ENCODE results near the gene NBEA.

NBEA gene

DNA sequence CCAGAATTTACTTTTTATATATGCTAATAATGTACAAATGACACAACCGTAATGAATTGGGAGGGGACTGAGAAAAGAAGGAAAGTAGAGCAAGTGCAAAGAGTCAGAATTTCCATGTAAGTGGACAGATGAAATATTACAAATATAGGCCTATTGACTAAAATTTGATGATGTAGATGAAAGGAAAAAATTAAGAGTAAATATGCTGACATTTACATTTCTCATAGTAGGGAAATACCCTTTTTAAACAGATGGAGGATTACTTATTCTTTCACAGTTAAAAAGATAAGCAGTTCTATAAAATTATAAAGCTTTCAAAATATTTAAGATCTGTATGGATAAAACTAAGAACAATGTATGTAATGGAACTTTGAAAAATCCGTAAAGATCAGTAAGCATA lies 185.4 kb downstream of the NBEA start:
- TF ChIP-seq TCF12 (IDR thresholded peaks at IDR 0.05; ENCODE audit: low read depth) (no peak), NFIC (IDR thresholded peaks at IDR 0.05) (no peak), TAF1 (IDR thresholded peaks at IDR 0.05; ENCODE audit: low read depth) (no peak), TEAD4 (IDR thresholded peaks at IDR 0.05) (no peak), CEBPB (IDR thresholded peaks at IDR 0.05) (no peak), YY1 (IDR thresholded peaks at IDR 0.05; ENCODE audit: low read depth) (no peak), FOXM1 (IDR thresholded peaks at IDR 0.05; ENCODE audit: borderline replicate concordance, low read depth) (no peak), CREB1 (IDR thresholded peaks at IDR 0.05; ENCODE audit: low read depth) (no peak), EGR1 (IDR thresholded peaks at IDR 0.05) (no peak), ZBTB7A (IDR thresholded peaks at IDR 0.05; ENCODE audit: low read depth) (no peak), EP300 (IDR thresholded peaks at IDR 0.05; ENCODE audit: borderline replicate concordance) (no peak), RAD21 (IDR thresholded peaks at IDR 0.05; ENCODE audit: low read depth) (no peak)
- TF ChIP-seq, protein P1, sequence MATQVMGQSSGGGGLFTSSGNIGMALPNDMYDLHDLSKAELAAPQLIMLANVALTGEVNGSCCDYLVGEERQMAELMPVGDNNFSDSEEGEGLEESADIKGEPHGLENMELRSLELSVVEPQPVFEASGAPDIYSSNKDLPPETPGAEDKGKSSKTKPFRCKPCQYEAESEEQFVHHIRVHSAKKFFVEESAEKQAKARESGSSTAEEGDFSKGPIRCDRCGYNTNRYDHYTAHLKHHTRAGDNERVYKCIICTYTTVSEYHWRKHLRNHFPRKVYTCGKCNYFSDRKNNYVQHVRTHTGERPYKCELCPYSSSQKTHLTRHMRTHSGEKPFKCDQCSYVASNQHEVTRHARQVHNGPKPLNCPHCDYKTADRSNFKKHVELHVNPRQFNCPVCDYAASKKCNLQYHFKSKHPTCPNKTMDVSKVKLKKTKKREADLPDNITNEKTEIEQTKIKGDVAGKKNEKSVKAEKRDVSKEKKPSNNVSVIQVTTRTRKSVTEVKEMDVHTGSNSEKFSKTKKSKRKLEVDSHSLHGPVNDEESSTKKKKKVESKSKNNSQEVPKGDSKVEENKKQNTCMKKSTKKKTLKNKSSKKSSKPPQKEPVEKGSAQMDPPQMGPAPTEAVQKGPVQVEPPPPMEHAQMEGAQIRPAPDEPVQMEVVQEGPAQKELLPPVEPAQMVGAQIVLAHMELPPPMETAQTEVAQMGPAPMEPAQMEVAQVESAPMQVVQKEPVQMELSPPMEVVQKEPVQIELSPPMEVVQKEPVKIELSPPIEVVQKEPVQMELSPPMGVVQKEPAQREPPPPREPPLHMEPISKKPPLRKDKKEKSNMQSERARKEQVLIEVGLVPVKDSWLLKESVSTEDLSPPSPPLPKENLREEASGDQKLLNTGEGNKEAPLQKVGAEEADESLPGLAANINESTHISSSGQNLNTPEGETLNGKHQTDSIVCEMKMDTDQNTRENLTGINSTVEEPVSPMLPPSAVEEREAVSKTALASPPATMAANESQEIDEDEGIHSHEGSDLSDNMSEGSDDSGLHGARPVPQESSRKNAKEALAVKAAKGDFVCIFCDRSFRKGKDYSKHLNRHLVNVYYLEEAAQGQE (IDR thresholded peaks at IDR 0.05; ENCODE audit: low read depth): no peak
- TF ChIP-seq, protein P2, sequence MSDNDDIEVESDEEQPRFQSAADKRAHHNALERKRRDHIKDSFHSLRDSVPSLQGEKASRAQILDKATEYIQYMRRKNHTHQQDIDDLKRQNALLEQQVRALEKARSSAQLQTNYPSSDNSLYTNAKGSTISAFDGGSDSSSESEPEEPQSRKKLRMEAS (IDR thresholded peaks at IDR 0.05): no peak
- TF ChIP-seq, protein P3, sequence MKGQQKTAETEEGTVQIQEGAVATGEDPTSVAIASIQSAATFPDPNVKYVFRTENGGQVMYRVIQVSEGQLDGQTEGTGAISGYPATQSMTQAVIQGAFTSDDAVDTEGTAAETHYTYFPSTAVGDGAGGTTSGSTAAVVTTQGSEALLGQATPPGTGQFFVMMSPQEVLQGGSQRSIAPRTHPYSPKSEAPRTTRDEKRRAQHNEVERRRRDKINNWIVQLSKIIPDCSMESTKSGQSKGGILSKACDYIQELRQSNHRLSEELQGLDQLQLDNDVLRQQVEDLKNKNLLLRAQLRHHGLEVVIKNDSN (IDR thresholded peaks at IDR 0.05): no peak

DNA sequence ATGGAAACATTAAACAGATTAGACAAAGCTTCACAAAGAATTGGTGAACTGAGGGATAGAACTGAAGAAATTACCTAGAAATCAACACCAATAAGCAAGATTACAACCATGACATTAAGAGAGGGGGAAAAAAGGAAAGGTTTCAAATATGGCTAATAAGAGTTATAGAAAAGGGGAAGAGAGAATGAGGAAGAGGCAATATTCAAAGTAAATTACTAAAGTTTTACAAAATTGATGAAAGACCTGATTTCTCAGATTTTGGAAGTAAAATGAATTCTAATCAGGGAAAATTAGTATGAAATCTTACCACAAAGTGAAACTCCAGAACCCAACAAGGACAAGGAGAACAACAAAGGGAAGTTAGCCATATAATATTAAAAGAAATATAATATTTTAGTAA lies 187.4 kb downstream of the NBEA start:
- no peak for TF ChIP-seq RAD21 (IDR thresholded peaks at IDR 0.05; ENCODE audit: low read depth)

GRCh38 chr13:35131471-35131870 lies 189.4 kb downstream of the NBEA start:
- TF ChIP-seq TAF1 (IDR thresholded peaks at IDR 0.05; ENCODE audit: low read depth) (no peak), FOXM1 (IDR thresholded peaks at IDR 0.05; ENCODE audit: borderline replicate concordance, low read depth) (no peak), NFIC (IDR thresholded peaks at IDR 0.05) (no peak), EGR1 (IDR thresholded peaks at IDR 0.05) (no peak), EP300 (IDR thresholded peaks at IDR 0.05; ENCODE audit: borderline replicate concordance) (no peak), TEAD4 (IDR thresholded peaks at IDR 0.05) (no peak), TCF12 (IDR thresholded peaks at IDR 0.05; ENCODE audit: low read depth) (no peak), CEBPB (IDR thresholded peaks at IDR 0.05) (no peak), RAD21 (IDR thresholded peaks at IDR 0.05; ENCODE audit: low read depth) (no peak)

GRCh38 chr13:35136585-35136984 lies 194.5 kb downstream of the NBEA start:
- TF ChIP-seq CEBPB (IDR thresholded peaks at IDR 0.05): no peak
- no peak for TF ChIP-seq ZBTB7A (IDR thresholded peaks at IDR 0.05; ENCODE audit: low read depth)
- no peak for TF ChIP-seq TAF1 (IDR thresholded peaks at IDR 0.05; ENCODE audit: low read depth)
- no peak for TF ChIP-seq TEAD4 (IDR thresholded peaks at IDR 0.05)
- TF ChIP-seq EGR1 (IDR thresholded peaks at IDR 0.05): no peak
- TF ChIP-seq, protein P2 (IDR thresholded peaks at IDR 0.05): no peak
- no peak for TF ChIP-seq TCF12 (IDR thresholded peaks at IDR 0.05; ENCODE audit: low read depth)
- no peak for TF ChIP-seq RAD21 (IDR thresholded peaks at IDR 0.05; ENCODE audit: low read depth)
- TF ChIP-seq YY1 (IDR thresholded peaks at IDR 0.05; ENCODE audit: low read depth): no peak
- TF ChIP-seq, protein P3 (IDR thresholded peaks at IDR 0.05): no peak
- TF ChIP-seq EP300 (IDR thresholded peaks at IDR 0.05; ENCODE audit: borderline replicate concordance): no peak
- no peak for TF ChIP-seq FOXM1 (IDR thresholded peaks at IDR 0.05; ENCODE audit: borderline replicate concordance, low read depth)

DNA sequence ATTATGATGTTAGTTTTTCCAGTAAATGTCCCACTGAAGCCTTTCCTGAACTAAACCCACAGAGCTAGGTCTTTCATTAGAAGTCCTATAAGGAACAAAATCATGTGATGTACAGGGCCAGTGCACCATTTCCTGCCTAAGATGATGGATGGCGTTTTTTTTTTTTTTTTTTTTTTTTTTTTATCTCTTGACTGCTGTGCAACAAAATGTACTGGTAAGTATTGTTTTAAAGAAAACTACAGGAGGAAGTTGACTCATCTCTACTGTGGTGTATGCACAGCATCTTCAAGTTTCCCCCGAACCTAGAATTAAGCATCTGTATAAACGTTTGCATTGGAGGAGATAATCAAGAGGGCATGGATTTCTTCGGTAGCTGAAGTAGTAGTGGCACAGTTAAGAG lies 197.5 kb downstream of the NBEA start:
- TF ChIP-seq ZBTB7A (IDR thresholded peaks at IDR 0.05; ENCODE audit: low read depth): no peak
- TF ChIP-seq YY1 (IDR thresholded peaks at IDR 0.05; ENCODE audit: low read depth): no peak
- TF ChIP-seq TEAD4 (IDR thresholded peaks at IDR 0.05): no peak
- no peak for TF ChIP-seq TCF12 (IDR thresholded peaks at IDR 0.05; ENCODE audit: low read depth)
- TF ChIP-seq, protein P2 (IDR thresholded peaks at IDR 0.05): no peak
- no peak for TF ChIP-seq NFIC (IDR thresholded peaks at IDR 0.05)
- TF ChIP-seq, protein P3 (IDR thresholded peaks at IDR 0.05): no peak
- no peak for TF ChIP-seq RAD21 (IDR thresholded peaks at IDR 0.05; ENCODE audit: low read depth)
- no peak for TF ChIP-seq TAF1 (IDR thresholded peaks at IDR 0.05; ENCODE audit: low read depth)
- TF ChIP-seq EGR1 (IDR thresholded peaks at IDR 0.05): no peak
- TF ChIP-seq, protein P1 (IDR thresholded peaks at IDR 0.05; ENCODE audit: low read depth): no peak
- TF ChIP-seq FOXM1 (IDR thresholded peaks at IDR 0.05; ENCODE audit: borderline replicate concordance, low read depth): no peak
- no peak for TF ChIP-seq CEBPB (IDR thresholded peaks at IDR 0.05)

All from Ishikawa (cell line).